Stimulated activated naive CD8-positive, alpha-beta T cell treated with anti-CD3 and anti-CD28 coated beads, Interleukin-15, Interleukin-2, amounts not matched to agents 100 ng/mL and 50 ng/mL, for 24 hours (primary cell): ENCODE data around the gene GATAD2B.

Experiments
- H3K27ac Mint-ChIP-seq: one replicate; pipeline ENCODE4 v1.8.0; 2021; ENCODE audit warnings: mild to moderate bottlenecking, mixed read lengths
- H3K27me3 Mint-ChIP-seq: one replicate; pipeline ENCODE4 v1.8.0; 2021; ENCODE audit warnings: mixed read lengths
- H3K36me3 Mint-ChIP-seq: one replicate; pipeline ENCODE4 v1.8.0; 2021; ENCODE audit warnings: low read depth, mixed read lengths
- H3K4me1 Mint-ChIP-seq: one replicate; pipeline ENCODE4 v1.8.0; 2021; ENCODE audit warnings: low read depth, mixed read lengths
- H3K4me3 Mint-ChIP-seq: one replicate; pipeline ENCODE4 v1.8.0; 2021; ENCODE audit warnings: mild to moderate bottlenecking, mixed read lengths
- H3K9me3 Mint-ChIP-seq: one replicate; pipeline ENCODE4 v1.8.0; 2021; ENCODE audit warnings: mixed read lengths

The GATAD2B gene

GRCh38 chr1:153942766-153943549, 20.2 kb upstream of the GATAD2B start:
- H3K36me3 Mint-ChIP-seq: peaks cover 51% of the 10 kb centered on the region
- no peak overlapping the region for H3K4me3 Mint-ChIP-seq
- no peak overlapping the region for H3K27ac Mint-ChIP-seq
- peaks cover 31% of the 10 kb centered on the region for H3K4me1 Mint-ChIP-seq
- no peaks in the 10 kb centered on the region for H3K9me3 Mint-ChIP-seq
- no peaks in the 10 kb centered on the region for H3K27me3 Mint-ChIP-seq

DNA sequence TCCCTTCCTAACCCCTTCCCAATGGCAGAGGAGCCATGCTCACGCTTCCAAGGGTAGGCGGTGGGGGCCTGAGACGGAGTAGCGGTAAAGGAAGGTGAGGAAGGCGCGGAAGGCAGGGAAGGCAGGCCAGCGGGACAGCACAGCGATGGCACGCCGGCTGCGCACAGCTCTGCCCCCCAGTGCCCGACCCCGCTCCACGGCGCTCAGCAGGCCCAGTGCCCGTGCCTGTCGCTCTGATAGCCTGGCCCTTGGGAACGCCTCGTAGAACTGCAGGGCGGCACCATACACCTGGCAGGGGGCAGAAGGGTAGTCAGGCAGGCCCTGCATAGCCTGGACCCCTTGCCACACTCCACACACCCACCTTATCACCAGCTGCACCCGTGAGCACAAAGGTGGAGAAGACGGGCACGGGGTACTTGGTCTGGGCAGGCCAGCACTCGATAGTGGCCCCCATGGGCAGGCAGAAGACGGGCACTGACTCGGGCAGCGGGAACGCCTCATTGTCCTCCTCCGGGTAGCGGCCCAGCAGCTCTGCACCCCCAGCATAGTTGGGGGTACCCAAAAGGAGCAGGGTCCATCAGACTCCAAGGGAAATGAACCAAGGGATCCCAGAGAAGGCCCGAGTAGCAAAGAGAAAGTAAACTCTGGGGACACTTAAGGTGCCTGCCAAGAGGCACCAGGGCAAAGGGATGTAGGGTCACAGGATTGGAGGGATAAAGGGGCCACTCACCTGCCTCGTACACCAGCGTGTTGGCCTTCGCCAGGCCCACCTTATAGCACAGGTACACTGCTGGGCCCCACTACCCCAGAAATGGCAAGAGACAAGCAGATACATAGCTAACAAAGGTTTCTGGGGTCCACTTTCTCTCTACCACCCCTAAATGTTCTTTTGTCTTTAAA, 19.3 kb upstream of the GATAD2B start:
- H3K4me1 Mint-ChIP-seq: peaks cover 29% of the 10 kb centered on the region
- no peak overlapping the region for H3K27ac Mint-ChIP-seq
- H3K36me3 Mint-ChIP-seq: peaks cover 58% of the 10 kb centered on the region
- no peaks in the 10 kb centered on the region for H3K27me3 Mint-ChIP-seq
- H3K4me3 Mint-ChIP-seq: no peak overlapping the region
- H3K9me3 Mint-ChIP-seq: no peaks in the 10 kb centered on the region

DNA sequence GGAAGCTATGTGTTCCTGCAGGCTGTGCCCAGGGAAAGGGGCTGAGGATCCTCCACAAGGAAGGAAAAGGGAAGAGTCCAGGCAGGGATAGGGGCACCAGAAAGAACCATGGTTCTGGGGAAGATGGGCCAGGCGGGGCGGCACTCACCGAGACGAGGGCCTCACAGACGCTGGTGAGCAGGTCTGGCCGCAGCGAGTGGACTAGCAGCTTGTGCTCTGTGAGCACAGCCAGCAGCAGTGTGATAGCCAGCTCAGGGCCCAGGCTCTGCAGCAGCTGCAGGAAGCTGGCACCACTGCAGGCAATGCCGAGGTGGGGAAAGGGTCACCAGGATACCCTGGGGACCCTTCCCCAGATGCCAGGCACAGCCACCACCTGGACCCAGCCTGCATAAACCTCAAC, 18.0 kb upstream of the GATAD2B start:
- peaks cover 64% of the 10 kb centered on the region for H3K36me3 Mint-ChIP-seq
- peaks cover 24% of the 10 kb centered on the region for H3K4me1 Mint-ChIP-seq
- no peaks in the 10 kb centered on the region for H3K27me3 Mint-ChIP-seq
- H3K9me3 Mint-ChIP-seq: no peaks in the 10 kb centered on the region
- peak overlapping the region; percentile 75 for H3K27ac Mint-ChIP-seq
- H3K4me3 Mint-ChIP-seq: no peak overlapping the region

GRCh38 chr1:153939476-153939875, 16.7 kb upstream of the GATAD2B start:
- Mint-ChIP-seq H3K4me3 (no peak overlapping the region), H3K4me1 (peaks cover 19% of the 10 kb centered on the region), H3K36me3 (peaks cover 72% of the 10 kb centered on the region), H3K9me3 (no peaks in the 10 kb centered on the region), H3K27ac (peak overlapping the region; percentile 45), H3K27me3 (no peaks in the 10 kb centered on the region)

DNA sequence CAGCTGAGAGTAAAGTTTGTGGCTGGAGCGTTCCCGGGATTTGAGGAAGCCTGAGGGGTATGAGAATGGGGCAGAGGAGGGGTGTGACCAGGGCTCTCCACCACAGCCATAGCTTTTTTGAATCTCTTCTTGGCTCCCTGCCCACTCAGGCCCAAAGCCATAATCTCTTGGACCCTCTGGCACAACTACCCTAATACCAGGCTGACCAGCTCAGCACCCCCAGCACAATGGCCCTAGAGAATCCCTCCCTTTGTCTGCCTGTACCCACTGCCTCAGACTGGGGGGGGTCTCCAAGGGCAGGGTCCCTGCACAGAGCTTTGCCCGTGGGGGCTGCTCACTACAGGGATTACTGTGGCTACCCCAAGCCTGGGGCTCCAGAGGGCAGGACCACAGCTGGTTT, 16.2 kb upstream of the GATAD2B start:
- H3K27me3 Mint-ChIP-seq: no peaks in the 10 kb centered on the region
- peak overlapping the region; percentile 45 for H3K27ac Mint-ChIP-seq
- no peaks in the 10 kb centered on the region for H3K9me3 Mint-ChIP-seq
- H3K4me1 Mint-ChIP-seq: peaks cover 15% of the 10 kb centered on the region
- H3K4me3 Mint-ChIP-seq: no peak overlapping the region
- peaks cover 74% of the 10 kb centered on the region for H3K36me3 Mint-ChIP-seq

DNA sequence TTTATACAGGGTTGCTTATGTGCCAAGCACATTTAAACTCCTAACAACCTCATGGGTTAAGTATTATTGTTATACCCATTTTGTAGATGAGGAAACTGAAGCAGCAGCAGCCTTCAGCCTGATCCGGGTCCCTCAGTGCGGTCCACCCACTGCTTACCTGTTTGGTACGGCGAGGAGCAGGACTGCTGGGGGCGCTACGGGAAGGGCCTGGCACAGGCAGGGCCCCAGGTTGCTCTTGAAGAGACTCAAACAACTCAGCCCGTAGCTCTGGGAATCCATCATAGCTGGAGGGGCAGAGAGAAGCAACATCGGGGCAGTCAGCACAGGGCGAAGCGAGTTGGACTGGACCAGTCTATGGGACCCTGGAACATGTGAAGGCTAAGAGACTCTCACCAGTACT, 14.6 kb upstream of the GATAD2B start:
- Mint-ChIP-seq H3K9me3 (no peaks in the 10 kb centered on the region), H3K27me3 (no peaks in the 10 kb centered on the region), H3K27ac (no peak overlapping the region), H3K36me3 (peaks cover 75% of the 10 kb centered on the region), H3K4me1 (peaks cover 5% of the 10 kb centered on the region), H3K4me3 (no peak overlapping the region)

- no peaks in the 10 kb centered on the region for H3K27me3 Mint-ChIP-seq
- peaks cover 5% of the 10 kb centered on the region for H3K4me1 Mint-ChIP-seq
- H3K4me3 Mint-ChIP-seq: no peak overlapping the region
- no peak overlapping the region for H3K27ac Mint-ChIP-seq
- peaks cover 71% of the 10 kb centered on the region for H3K36me3 Mint-ChIP-seq
- H3K9me3 Mint-ChIP-seq: no peaks in the 10 kb centered on the region
These were observed 13.4 kb upstream of the GATAD2B start for GRCh38 chr1:153936011-153936802.

DNA sequence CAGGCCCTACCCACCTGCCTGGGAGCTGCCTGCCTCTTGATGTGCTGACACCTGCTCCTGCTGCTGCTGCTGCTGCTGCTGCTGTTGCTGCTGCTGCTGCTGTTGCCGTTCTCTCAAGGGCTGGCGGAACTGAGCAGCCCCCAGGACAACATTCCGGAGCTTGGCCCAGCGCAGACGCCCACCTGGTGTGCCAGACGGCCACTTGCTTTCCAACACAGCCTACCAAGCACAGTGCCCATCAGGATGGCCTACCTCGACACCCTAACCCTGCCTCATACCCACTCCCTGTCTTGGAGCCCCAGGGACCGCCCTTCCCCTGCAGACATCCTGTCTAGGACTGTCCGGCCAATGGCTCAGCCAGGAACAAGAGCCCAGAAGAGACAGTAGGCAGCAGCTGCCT, 12.0 kb upstream of the GATAD2B start:
- H3K4me3 Mint-ChIP-seq: no peak overlapping the region
- no peaks in the 10 kb centered on the region for H3K4me1 Mint-ChIP-seq
- H3K9me3 Mint-ChIP-seq: no peaks in the 10 kb centered on the region
- peaks cover 60% of the 10 kb centered on the region for H3K36me3 Mint-ChIP-seq
- no peak overlapping the region for H3K27ac Mint-ChIP-seq
- no peaks in the 10 kb centered on the region for H3K27me3 Mint-ChIP-seq

DNA sequence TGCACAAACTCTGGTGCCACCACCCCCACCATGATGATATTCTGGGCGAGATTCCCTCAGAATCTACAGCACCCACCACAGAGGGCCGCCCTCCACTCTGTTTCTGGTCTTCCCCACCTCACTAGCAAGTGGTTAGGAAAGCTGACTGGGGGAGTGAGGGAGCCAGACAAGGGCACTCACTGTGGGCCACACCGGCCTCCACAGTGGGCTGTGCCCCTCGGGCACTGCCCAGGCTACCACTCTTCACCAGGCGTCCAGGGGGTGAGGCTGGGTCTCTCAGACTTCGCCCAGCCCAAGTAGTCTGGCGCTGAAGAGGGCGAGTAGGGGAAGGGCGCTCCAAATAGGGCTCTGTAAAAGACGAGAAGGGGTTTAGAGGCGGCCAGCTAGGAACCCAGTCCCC, 11.2 kb upstream of the GATAD2B start:
- peaks cover 3% of the 10 kb centered on the region for H3K4me1 Mint-ChIP-seq
- H3K4me3 Mint-ChIP-seq: no peak overlapping the region
- H3K9me3 Mint-ChIP-seq: no peaks in the 10 kb centered on the region
- H3K36me3 Mint-ChIP-seq: peaks cover 60% of the 10 kb centered on the region
- no peaks in the 10 kb centered on the region for H3K27me3 Mint-ChIP-seq
- no peak overlapping the region for H3K27ac Mint-ChIP-seq

GRCh38 chr1:153933430-153933829, 10.7 kb upstream of the GATAD2B start:
- Mint-ChIP-seq H3K27ac (no peak overlapping the region), H3K4me1 (peaks cover 8% of the 10 kb centered on the region), H3K4me3 (no peak overlapping the region), H3K9me3 (no peaks in the 10 kb centered on the region), H3K36me3 (peaks cover 58% of the 10 kb centered on the region), H3K27me3 (no peaks in the 10 kb centered on the region)

- no peak overlapping the region for H3K4me3 Mint-ChIP-seq
- H3K36me3 Mint-ChIP-seq: peaks cover 52% of the 10 kb centered on the region
- no peak overlapping the region for H3K27ac Mint-ChIP-seq
- no peaks in the 10 kb centered on the region for H3K27me3 Mint-ChIP-seq
- H3K4me1 Mint-ChIP-seq: peaks cover 13% of the 10 kb centered on the region
- no peaks in the 10 kb centered on the region for H3K9me3 Mint-ChIP-seq
These were observed 9.7 kb upstream of the GATAD2B start for GRCh38 chr1:153932156-153933131.

GRCh38 chr1:153929981-153930948, 7.5 kb upstream of the GATAD2B start:
- H3K4me3 Mint-ChIP-seq: no peak overlapping the region
- H3K27me3 Mint-ChIP-seq: no peaks in the 10 kb centered on the region
- peaks cover 13% of the 10 kb centered on the region for H3K4me1 Mint-ChIP-seq
- no peaks in the 10 kb centered on the region for H3K9me3 Mint-ChIP-seq
- H3K36me3 Mint-ChIP-seq: peaks cover 33% of the 10 kb centered on the region
- H3K27ac Mint-ChIP-seq: no peak overlapping the region

DNA sequence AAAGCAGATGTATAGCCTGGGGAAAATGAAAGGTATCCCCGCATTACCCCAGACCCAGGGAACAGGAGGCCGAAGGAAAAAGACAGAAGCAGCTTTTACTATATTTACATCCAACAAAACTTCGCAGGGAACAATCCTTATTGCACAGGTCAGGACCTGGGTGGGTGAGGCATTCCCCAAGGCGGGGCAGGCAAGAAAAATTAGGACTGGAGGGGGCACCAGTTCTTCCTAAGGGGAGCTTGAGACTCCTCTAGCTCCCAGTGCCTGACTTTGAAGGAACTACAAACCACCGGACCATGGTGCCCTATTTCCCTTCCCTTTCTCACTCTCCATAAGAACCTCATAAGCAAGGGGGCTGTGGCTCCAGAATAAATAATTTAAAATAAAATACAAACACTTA, 6.7 kb upstream of the GATAD2B start:
- no peak overlapping the region for H3K4me3 Mint-ChIP-seq
- peaks cover 16% of the 10 kb centered on the region for H3K4me1 Mint-ChIP-seq
- no peaks in the 10 kb centered on the region for H3K9me3 Mint-ChIP-seq
- no peak overlapping the region for H3K27ac Mint-ChIP-seq
- H3K36me3 Mint-ChIP-seq: peaks cover 25% of the 10 kb centered on the region
- no peaks in the 10 kb centered on the region for H3K27me3 Mint-ChIP-seq
